Aorta (tissue), 5 donors: ENCODE data around the gene RIT1. TPM values are rescaled to one million over a fixed set of nuclear protein-coding genes. Genes with fewer than 3 reads are reported as not detected.

ENCODE experiments used
- ATAC-seq: fragments of 200-7000 bp; cut with Tn5 transposase; one replicate; pipeline ENCODE4 v1.9.1; 2022; ENCODE audit warnings: moderate library complexity; ENCODE audit not compliant: low FRiP score
- DNase-seq, 2 donors: peaks; one replicate each; pipeline ENCODE4 v3.0.0-alpha.2; 2020
- H3K27ac ChIP-seq, 2 donors: one replicate each; pipeline ENCODE4 v1.5.1; 2013; ENCODE audit warnings: low read length in 2 of 2, mild to moderate bottlenecking in 2 of 2, moderate library complexity in 2 of 2, control low read depth in 1 of 2, inconsistent platforms in 1 of 2, low read depth in 1 of 2
- H3K27me3 ChIP-seq, 2 donors: one replicate each; pipeline ENCODE4 v1.6.1; 2013; ENCODE audit warnings: control low read depth in 1 of 2, low read length in 1 of 2, mild to moderate bottlenecking in 1 of 2, moderate library complexity in 1 of 2; ENCODE audit not compliant: insufficient read depth in 2 of 2, control insufficient read depth in 1 of 2
- H3K36me3 ChIP-seq, 2 donors: one replicate each; pipeline ENCODE4 v1.6.1; 2013; ENCODE audit warnings: control low read depth in 1 of 2, low read length in 1 of 2, mild to moderate bottlenecking in 1 of 2; ENCODE audit not compliant: insufficient read depth in 2 of 2, control insufficient read depth in 1 of 2
- H3K4me1 ChIP-seq, 2 donors: one replicate each; pipeline ENCODE4 v1.6.1; 2013; ENCODE audit warnings: low read length in 2 of 2, control low read depth in 1 of 2, mild to moderate bottlenecking in 1 of 2, moderate library complexity in 1 of 2; ENCODE audit not compliant: insufficient read depth in 2 of 2, control insufficient read depth in 1 of 2
- H3K4me3 ChIP-seq, 2 donors: one replicate each; pipeline ENCODE4 v1.5.1; 2013; ENCODE audit warnings: low read length in 2 of 2, control low read depth in 1 of 2, mild to moderate bottlenecking in 1 of 2
- H3K9me3 ChIP-seq: one replicate; pipeline ENCODE4 v1.6.1; 2013; ENCODE audit warnings: mild to moderate bottlenecking, low read length; ENCODE audit not compliant: control insufficient read depth
- WGBS, 2 donors: extraction: QIAGEN DNeasy Blood & Tissue Kit; methylation state at CpG; one replicate each; pipeline ENCODE4 v1.1.7; 2013; 5-methylcytosine and 5-hydroxymethylcytosine counted together
- intact Hi-C, 2 donors: fragments of 100-400 bp; cut with DNase I; formaldehyde crosslinking; loops; one replicate each; pipeline versions ENCODE4 v1.14.2 to v1.15.0; 2022
- polyA plus RNA-seq, 2 donors: library from polyadenylated mRNA; stranded (reverse); fragments of 200-250 nt; gene quantifications; one replicate each; pipeline ENCODE4 v1.2.3, GENCODE V29; 2013
- total RNA-seq, 2 donors: library from RNA; stranded (reverse); fragmentation: NEBNext Ultra II Directional; extraction: Animal tissue kit (Norgen Biotek cat#: 25700); gene quantifications; one replicate each; pipeline ENCODE4 v1.2.1, GENCODE V29; 2021
- donor health status: healthy with polysubstance abuse.
- donor health status: Bipolar disorder and iron deficiency.
- donor health status: DM: no; HTN: no; CAD: no.
- donor health status: DM: no; HTN: no; CAD: no.
- donor health status: DM: yes; HTN: yes; CAD: no.

Gene RIT1
- total and polyA plus RNA-seq, 4 donors = 16.4 to 49.9 (median 34.3) TPM

- DNase-seq (peak in 1 of 2 donors; percentile 22), ATAC-seq (no peak)
- no peaks in the 10 kb centered on the region for H3K4me1 ChIP-seq
- WGBS, 2 donors = 59 to 65% methylated on average over 4 of the region's 4 CpGs
- intact Hi-C loops = no loop called here
- no peak overlapping the region for H3K27ac ChIP-seq
- no peaks in the 10 kb centered on the region for H3K27me3 ChIP-seq
- H3K36me3 ChIP-seq = peaks cover 4 to 18% of the 10 kb centered on the region in 2 donors
- no peaks in the 10 kb centered on the region for H3K9me3 ChIP-seq
- no peak overlapping the region for H3K4me3 ChIP-seq
Measured at GRCh38 chr1:155947292-155947691, 36.1 kb upstream of the RIT1 start.

- Histone ChIP-seq H3K36me3 (peaks cover 4 to 13% of the 10 kb centered on the region in 2 donors), H3K9me3 (no peaks in the 10 kb centered on the region), H3K27me3 (no peaks in the 10 kb centered on the region), H3K4me1 (no peaks in the 10 kb centered on the region), H3K4me3 (no peak overlapping the region), H3K27ac (no peak overlapping the region)
- DNase-seq = peak in 1 of 2 donors; percentile 17
- intact Hi-C loops = no loop called here
- WGBS, 2 donors = 72 to 74% methylated on average over 8 of the region's 8 CpGs
- no peak for ATAC-seq
Measured at GRCh38 chr1:155946633-155947219, 35.6 kb upstream of the RIT1 start.

GRCh38 chr1:155944444-155944799 is 33.3 kb upstream of the RIT1 start:
- no peak overlapping the region for H3K4me3 ChIP-seq
- no peaks in the 10 kb centered on the region for H3K27me3 ChIP-seq
- H3K27ac ChIP-seq = no peak overlapping the region
- peak in 1 of 2 donors; percentile 63 for DNase-seq
- intact Hi-C loops = loop anchor here in 1 of 2 donors (5.0 kb wide), 1 partner anchor 33 kb away; the partner anchor contains the start of gene ARHGEF2
- H3K4me1 ChIP-seq = no peaks in the 10 kb centered on the region
- no peak for ATAC-seq
- H3K9me3 ChIP-seq = no peaks in the 10 kb centered on the region
- 42 to 43% methylated on average over 6 of the region's 6 CpGs for WGBS, 2 donors
- peaks cover 0 to 4% of the 10 kb centered on the region in 2 donors for H3K36me3 ChIP-seq

- Histone ChIP-seq H3K27ac (no peak overlapping the region), H3K27me3 (no peaks in the 10 kb centered on the region), H3K9me3 (no peaks in the 10 kb centered on the region), H3K36me3 (peaks cover 0 to 2% of the 10 kb centered on the region in 2 donors), H3K4me1 (peaks cover 0 to 2% of the 10 kb centered on the region in 2 donors), H3K4me3 (no peak overlapping the region)
- 79 to 80% methylated on average over 11 of the region's 11 CpGs for WGBS, 2 donors
- intact Hi-C loops = loop anchor here in 1 of 2 donors (5.0 kb wide), 1 partner anchor 35 kb away; the partner anchor contains the start of gene ARHGEF2
- no peak for ATAC-seq
- peak in 1 of 2 donors; percentile 70 for DNase-seq
Measured at GRCh38 chr1:155942578-155943141, 31.5 kb upstream of the RIT1 start.

GRCh38 chr1:155941845-155942531 is 30.8 kb upstream of the RIT1 start:
- Histone ChIP-seq H3K9me3 (no peaks in the 10 kb centered on the region), H3K27me3 (no peaks in the 10 kb centered on the region), H3K27ac (peak overlapping the region in 1 of 2 donors; percentile 11), H3K4me1 (peaks cover 0 to 2% of the 10 kb centered on the region in 2 donors), H3K4me3 (no peak overlapping the region), H3K36me3 (no peaks in the 10 kb centered on the region)
- DNase-seq = no peak
- intact Hi-C loops = loop anchor here in 1 of 2 donors (5.0 kb wide), 1 partner anchor 35 kb away; the partner anchor contains the start of gene ARHGEF2
- 83% methylated on average over 29 of the region's 29 CpGs for WGBS, 2 donors
- ATAC-seq = no peak

DNA sequence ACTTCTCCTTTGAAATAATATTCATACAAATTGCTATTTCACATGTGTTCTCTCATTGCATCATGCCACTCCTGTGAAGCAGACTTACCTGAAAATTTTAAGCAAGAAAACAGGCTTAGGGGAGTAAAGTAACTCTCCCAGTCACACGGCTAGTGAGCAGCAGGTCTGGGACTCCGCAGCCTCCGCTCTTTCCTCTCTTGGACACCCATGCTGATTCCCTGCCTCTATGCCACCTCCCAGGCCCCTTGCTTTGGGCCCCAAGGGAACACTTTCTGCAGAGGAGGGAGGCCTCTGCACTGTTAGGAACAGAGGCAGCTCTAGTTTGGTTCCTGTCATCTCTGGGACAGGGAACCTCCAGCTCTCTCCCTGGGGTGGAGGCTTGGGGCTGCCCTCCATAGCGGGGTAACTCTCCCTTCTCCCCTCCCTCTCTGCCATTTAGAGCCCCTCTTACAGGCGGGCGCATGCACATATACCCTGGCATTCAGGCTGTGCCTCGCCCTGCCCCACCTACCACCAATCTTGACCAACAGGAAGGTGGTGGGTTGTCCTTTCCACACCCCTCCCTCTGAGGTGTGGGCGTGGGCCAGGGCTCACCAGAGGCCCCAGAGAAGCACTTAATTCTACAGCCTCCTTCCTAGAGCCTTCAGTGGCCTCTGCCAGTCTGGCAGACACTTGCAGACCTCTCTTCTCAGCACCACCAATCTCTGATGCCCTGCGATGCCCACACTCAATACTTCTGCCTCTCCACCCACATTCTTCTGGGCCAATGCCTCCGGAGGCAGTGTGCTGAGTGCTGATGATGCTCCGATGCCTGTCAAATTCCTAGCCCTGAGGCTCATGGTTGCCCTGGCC is 30.1 kb upstream of the RIT1 start, which contains the start of gene RXFP4:
TSS of gene RXFP4 (plus strand) at position 646 of the 852 bp plus-strand sequence. CDS start at position 718, 72 bp downstream.
- 17 to 18% methylated on average over 11 of the region's 11 CpGs for WGBS, 2 donors
- peak; percentile 5 for ATAC-seq

DNA sequence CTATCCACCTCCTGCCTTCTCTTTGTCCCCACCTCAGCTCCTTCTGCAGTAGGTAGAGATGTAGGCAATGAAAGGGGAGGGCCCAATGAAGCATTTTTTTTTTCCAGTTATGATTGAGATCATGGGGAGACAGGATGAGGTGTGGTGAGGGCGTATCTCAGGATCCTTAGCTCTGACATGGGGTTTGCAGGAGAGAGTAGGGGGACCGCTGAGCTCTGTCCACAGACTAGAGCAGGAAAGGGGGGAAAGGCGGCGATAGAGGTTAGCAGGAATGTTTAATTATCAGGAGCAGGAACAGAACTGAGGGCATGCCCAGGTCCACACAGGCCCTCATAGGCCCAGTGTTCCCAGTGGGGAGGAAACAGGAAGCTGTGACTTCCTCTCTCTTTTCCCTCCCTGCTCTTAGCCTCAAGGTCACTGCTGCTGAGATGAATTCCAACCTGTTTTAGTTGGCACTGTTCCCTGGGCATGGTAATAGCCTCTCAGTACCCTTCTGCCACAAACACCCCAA is 29.4 kb upstream of the RIT1 start:
- Histone ChIP-seq H3K4me3 (no peak overlapping the region), H3K4me1 (peaks cover 0 to 2% of the 10 kb centered on the region in 2 donors), H3K9me3 (no peaks in the 10 kb centered on the region), H3K27me3 (no peaks in the 10 kb centered on the region), H3K36me3 (no peaks in the 10 kb centered on the region), H3K27ac (peak overlapping the region; percentile 61 to 82)
- DNase-seq (no peak), ATAC-seq (peak; percentile 68)
- 20 to 35% methylated on average over 4 of the region's 4 CpGs for WGBS, 2 donors
- intact Hi-C loops = loop anchor here in 1 of 2 donors (5.0 kb wide), 1 partner anchor 37 kb away; the partner anchor contains the start of gene ARHGEF2

More for the DNA sequence above, 30.1 kb upstream of the RIT1 start, which contains the start of gene RXFP4:
- peak within 1 kb of the TSS; percentile 61 to 82 for H3K27ac ChIP-seq
- H3K27me3 ChIP-seq = no peaks in the 10 kb centered on the region
- intact Hi-C loops = loop anchor here in 1 of 2 donors (5.0 kb wide), 1 partner anchor 36 kb away; the partner anchor contains the start of gene ARHGEF2
- peaks cover 0 to 2% of the 10 kb centered on the region in 2 donors for H3K4me1 ChIP-seq
- H3K4me3 ChIP-seq = no peak within 1 kb of the TSS
- no peaks in the 10 kb centered on the region for H3K36me3 ChIP-seq
- DNase-seq = no peak
- no peaks in the 10 kb centered on the region for H3K9me3 ChIP-seq

GRCh38 chr1:155938220-155938627 is 27.1 kb upstream of the RIT1 start:
- Histone ChIP-seq H3K27me3 (no peaks in the 10 kb centered on the region), H3K9me3 (no peaks in the 10 kb centered on the region), H3K4me1 (peaks cover 0 to 2% of the 10 kb centered on the region in 2 donors), H3K36me3 (no peaks in the 10 kb centered on the region), H3K27ac (peak overlapping the region in 1 of 2 donors; percentile 50), H3K4me3 (no peak overlapping the region)
- DNase-seq (no peak), ATAC-seq (peak; percentile 57)
- intact Hi-C loops = loop anchor here (1.0 to 5.0 kb wide), 3 partner anchors 51 to 129 kb away; no protein-coding TSS in a partner anchor
- WGBS, 2 donors = 0% methylated on average over 1 of the region's 1 CpG
